HG03558 (cell line): Measurements from ENCODE around the gene PIPOX.

ENCODE experiments used
- ATAC-seq: cut with Tn5 transposase; IDR thresholded peaks from one replicate; pipeline ENCODE4 v1.9.1; 2021; ENCODE audit warnings: moderate number of reproducible peaks; ENCODE audit not compliant: unreplicated experiment; ENCODE audit errors: extremely low read depth

PIPOX gene

DNA sequence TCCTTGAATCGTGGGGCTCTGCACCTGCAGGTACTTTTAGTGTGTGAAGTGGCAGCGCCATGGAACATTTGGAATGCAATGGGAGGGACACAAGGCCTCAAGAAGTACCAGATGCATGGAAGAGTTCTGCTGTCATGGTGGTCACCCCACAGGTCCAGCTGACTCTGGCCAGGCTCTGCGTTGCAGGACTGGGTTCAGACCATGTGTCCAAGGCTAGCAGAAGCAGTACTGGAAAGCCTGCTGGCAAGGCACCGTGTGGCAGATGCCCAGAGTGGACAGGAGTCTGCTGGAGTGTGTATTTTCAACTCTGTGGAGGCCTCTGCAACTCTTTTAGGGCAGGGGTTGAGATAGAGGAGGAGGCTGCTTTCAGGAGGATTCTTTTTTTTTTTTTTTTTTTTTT is 2.1 kb downstream of the PIPOX start:
- ATAC-seq, result no peak

DNA sequence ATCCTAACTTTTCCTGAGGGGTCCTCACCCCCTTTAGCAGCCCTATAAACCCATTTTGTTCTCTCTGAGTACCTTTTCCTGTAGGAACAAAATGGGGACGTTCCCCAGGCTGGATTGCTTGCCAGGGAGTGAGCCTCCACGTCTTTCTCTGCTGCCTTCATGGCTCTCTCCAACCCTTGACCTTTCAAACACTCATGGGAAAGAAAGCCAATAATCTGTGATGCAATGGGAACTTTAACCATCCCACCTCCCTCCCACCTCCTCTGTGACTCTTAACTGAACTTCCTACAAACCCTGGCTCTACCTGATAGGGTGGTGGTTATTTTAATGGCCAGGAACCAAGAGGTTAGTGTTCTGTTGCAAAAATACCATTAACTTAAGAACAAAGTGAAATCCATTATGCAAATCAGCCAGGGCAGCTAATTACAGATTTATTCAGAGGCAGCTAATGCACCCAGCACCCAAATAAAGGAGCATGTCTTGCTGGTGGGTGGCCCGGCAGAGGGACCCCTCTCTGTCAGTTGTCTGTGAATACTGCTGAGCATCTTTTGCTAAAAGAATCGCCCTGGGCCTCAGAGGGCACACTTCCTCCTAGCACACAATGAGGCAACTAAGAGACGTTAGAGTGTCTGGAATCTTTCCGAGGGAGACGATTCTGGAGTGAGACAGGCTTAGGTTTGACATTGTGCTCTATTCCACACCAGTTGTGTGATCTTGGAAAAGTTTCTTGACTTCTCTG is 3.0 kb downstream of the PIPOX start:
- no peak for ATAC-seq

DNA sequence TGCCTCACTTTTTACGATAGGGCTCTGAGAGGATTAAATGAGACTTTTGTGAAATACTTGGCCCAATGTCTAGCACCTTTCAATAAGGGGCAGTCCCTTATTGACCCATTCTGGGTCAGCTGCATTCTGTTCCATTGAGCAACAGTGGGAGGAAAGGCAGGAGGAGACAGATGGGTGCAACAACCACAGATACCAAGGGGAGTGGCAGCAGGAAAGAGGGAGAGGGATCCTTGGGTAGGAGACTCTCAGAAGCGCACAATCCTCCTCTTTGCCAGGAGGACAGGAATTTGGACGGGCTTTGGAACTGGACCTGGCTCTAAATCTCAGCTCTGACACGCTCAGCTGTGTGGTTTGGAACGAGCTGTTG is 3.5 kb downstream of the PIPOX start:
- no peak for ATAC-seq

DNA sequence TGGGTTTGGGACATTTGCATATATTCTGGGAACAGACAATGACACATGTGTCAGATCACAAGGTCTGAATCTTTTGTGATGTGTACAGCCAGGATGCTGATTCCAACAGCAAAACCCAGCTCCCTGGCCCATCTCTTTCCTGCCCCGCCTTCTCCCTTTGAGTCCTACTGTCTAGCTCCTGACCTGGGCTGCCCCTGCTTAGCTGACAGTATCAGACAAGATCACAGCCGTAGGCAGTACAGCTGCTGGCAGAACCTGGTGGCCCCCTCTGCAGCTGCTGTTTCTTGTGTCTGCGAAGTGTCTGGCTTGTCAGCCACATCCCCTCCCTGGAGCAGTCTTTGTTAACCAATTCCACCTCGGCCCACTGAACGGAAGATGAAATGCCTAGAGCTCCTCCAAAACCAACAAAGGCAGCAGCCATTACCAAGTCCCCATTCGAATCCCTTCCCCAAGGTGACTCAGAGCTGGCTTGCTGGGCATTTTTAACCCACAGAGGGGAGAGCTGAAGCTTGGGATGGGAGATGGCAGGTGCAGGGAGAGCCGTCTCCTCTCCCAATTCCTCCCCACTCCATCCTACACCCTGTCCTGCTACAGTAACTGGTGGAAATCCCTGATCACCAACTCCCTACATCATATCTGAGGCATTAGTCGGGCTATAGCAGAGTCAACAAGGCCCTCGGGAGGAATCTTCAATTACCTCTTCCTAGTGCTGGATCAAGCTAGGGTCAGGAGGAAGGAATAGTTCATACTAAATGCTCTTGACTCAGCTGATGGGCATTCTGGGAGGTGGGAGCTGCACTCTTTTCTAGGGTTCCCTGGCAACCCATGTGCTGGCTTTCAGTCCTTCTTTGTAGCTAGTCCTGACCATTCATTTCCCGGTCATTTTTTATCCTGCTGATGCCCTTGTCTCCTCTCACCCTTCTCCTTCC is 5.8 kb downstream of the PIPOX start:
- no peak for ATAC-seq

DNA sequence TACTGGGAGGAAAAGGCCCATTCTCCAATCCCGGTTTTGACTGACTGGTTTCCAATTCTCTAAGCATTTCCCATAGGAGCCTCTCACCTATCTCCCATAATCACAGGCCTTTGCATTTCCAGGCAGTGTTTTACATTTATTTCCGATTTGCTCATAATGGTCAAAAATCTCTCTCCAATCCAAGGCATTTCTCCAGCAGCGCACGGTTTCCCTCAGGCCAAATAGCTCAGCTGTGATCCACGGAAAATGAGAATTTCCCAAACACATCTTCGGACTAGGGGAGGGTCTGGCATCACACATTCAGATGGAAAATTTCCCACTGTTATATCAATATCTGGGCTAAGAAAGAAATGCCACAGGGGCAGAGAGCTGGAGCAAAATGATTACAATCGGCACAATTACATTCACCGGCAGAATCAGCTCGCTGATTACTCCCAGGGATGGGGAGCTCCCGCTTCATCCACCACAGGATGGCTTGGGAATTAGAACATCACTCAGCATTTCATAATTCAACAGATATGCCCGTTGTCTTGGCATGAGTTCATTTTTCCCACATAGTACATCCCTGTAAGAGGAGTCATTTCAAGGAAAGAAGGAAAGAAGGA is 6.7 kb downstream of the PIPOX start:
- ATAC-seq, result no peak

DNA sequence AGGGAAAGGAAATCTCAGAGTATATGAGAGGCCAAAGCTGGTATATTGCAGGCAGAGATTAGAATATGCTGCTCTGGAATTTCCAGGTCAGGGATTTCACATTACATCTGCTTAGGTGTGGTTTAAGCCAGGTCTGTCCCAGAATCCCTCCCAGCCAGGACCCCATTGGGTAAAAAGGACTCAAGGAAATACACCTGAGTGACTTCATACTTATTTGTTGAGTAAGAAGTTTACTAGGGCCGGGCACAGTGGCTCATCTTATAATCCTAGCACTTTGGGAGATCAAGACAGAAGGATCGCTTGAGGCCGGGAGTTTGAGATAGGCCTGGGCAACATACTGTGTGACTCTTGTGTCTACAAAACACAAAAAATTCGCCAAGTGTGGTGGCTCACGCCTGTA is 7.2 kb downstream of the PIPOX start:
- ATAC-seq, result no peak

DNA sequence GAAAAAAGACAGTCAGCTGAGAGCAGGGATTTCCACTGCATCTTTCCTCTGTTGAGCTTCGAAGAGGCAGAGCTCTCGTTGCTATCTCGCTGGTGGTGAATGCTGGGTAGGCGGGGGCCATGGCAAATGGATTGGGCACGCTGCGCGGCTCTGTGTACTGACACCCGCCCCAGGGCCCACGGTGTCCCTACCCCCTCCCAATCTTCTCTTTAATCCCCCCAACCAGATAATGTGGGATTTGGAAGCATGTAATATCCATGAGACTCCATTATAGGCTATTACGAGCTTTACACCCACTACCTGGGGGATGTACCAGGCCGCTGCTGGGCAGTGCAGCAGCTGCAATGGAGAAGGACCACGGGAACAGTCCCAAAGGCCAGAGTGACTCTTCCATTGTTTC is 8.3 kb downstream of the PIPOX start:
- no peak for ATAC-seq

DNA sequence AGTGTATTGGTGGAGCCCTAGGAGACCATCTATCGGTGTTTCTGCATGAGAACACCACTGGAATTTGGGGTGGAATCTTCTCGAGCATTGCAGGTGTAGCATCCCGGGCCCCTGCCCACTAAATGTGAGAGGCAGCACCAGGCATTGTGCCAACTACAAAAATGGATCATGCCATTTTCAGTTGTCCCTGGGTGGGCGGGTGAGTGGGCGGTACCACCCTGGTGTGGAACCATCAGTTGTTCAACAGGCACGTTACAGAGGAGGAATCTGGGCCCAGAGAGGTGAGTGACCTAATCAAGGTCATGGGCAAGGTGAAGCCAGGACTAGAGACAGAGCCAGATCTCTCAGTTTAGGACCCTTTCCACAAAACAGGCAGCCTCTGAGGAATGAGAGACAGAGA is 8.8 kb downstream of the PIPOX start:
- ATAC-seq, result no peak

DNA sequence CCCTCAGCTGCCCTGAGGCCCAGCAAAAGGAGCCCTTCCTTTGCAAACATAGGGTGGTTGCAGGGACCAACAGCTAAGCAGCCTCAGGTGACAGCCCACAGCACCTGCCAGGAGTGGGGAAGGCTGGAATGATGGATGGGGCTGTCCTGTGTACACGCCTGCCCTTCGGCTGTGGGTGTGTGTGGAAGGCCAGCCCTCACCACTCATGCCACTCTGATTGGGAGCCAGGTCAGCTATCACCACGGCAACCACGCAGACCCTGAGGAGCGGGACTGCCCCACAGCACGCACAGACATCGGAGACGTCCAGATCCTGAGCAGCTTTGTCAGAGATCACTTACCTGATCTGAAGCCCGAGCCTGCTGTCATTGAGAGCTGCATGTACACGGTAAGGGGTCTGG is 11.9 kb downstream of the PIPOX start:
- ATAC-seq, result no peak

DNA sequence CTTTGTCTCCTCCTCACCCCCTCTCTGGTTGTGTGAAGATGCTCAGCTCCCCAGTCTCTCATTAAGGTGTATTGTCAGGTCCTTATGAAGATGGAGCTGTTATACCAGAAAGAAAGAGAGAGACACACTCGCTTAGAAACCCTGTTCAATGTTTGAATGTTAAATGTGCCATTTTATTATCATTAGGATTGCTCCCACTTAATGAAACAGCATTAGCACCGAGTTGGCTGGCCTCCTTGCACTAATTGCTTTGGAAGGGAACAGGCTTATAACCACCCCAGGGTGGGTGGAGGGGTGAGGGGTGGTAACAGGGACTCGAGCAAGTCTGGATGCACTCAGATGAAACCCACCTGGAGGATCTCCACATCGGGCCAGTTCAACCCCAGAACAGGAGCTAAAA is 14.4 kb downstream of the PIPOX start:
- no peak for ATAC-seq

DNA sequence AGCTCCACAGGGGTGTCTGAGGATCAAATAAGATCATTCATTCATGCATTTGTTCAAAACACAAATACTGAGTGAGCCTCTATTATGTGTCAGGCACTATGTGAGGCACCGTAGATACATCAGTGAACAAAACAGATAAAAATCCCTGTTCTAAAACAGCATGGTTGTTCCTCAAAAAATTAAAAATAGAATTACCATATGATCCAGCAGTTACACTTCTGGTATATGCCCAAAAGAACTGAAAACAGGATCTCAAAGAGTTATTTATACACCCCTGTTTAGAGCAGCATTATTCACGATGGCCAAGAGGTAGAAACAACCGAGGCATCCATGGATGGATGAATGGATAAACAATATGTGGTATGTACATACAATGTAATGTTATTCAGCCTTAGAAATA is 15.4 kb downstream of the PIPOX start:
- ATAC-seq, result no peak

DNA sequence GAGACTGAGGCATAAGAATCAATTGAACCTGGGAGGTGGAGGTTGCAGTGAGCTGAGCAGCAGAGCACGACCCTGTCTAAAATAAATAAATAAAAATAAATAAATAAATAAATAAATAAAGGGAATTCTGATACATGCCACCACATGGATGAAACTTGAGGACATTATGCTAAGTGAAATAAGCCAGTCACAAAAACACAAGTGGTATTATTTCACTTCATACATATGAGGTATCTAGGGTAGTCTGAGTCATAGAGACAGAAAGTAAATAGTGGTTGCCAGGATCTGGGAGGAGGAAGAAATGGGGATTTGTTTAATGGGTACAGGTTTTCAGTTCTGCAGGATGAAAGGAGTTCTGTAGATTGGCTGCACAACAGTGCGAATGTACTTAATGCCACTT is 16.3 kb downstream of the PIPOX start:
- ATAC-seq, result no peak

DNA sequence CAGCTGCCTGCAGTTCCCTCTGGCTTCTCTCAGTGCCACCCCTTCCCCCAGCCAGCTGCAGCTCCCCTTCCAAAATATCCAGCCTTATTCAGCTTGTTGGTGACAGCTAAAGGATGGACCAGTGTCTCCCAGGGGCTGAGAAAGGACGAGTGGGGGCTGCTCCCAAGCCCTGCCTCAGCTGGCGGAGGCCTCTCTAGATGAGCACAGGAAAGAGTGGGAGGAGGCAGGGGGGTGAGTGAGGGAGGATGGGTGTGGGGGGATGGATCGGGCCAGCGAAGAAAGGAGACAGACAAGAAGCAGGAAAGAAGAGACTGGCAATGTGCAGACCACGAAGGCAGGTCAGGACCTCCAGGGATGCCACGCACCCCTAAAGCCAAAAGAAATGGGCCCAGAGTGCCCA is 17.5 kb downstream of the PIPOX start:
- ATAC-seq, result no peak

DNA sequence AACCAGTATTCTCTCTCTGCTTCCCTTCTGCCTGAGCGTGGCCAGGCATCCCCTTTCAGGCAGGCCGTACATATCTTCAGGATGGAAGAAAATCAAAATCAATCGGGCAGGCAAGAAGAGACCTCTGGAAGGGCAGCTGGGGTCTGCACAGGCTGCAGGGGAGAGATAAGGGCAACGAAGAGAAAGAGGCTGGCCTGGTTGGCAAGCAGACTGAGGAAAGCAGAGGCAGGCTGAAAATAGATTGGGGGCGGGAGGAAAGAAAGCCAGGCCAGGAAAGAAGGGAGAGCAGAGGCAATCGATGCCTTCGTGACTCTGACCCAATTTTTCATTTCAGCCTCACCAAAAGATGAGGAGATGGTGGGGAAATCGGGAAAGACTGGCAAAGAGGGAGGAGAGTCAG is 18.1 kb downstream of the PIPOX start:
- no peak for ATAC-seq

DNA sequence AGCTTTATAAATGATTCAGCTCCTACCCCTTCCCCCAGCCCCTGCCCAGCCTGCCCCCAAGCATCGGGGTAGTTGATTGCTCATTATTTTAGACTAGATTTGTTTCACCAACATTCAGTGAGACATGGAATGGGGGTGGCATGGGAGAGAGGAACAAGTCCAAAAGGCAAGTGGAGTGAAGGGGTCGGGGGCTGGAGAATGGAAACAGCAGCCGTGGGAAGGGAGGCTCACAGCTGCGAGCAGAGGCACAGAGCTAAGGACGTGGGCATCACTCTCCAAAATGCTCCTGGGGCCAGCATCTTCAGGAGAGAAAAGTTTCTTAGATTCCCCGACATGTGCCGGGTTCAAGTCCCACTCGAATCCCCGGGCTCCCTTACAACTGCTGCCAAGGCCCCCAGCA is 19.3 kb downstream of the PIPOX start:
- no peak for ATAC-seq

DNA sequence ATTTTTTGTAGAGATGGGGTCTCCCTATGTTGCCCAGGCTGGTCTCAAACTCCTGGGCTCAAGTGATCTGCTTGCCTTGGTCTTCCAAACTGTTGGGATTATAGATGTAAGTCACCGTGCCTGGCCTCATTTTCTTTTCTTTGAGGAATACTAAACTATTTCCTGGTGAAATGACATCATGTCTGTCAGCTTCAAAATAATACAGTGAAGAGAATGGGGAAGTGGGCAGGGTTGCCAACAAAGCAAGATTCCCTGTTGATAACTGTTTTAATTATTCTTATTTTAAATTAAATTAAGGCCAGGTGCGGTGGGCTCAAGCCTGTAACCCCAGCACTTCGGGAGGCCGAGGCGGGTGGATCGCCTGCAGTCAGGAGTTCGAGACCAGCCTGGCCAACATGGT is 21.1 kb downstream of the PIPOX start:
- no peak for ATAC-seq

DNA sequence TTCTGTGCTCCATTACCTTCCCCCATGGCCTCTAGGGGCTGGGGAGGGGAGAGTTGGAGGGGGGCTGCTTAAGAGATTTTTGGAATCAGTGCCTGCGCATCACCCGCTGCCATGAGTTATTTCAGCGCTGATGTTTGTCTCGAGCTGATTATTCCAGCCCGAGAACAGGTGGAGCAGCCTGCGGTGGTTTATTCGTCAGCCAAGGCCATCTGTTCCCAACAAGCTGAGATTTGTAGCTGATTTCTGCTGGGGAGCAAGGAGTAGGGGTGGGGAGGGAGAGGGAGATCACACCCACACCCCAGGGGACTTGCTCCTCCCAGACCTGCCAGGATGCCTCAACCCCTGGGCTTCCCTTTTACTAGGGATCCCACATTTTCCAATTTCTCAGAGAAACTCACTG is 23.1 kb downstream of the PIPOX start:
- ATAC-seq, result no peak

DNA sequence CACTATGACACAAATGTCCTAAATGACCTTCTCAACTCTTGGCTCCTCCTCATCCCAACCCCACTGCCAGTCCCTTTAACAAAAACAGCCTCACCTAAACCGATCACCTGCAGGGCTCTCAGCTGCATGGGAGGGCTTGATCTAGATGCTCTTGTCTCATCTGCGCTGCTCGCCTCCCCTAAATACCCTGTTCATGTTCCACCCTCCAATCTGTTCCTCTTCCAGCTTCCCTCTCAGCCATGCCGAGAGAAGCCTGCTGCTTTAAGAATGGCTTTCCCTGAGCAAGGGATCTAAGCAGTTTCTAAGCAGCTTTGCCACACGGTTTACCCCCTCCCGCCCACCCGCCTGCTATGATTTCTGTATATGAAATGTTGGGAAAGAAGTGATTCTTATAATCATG is 23.7 kb downstream of the PIPOX start:
- ATAC-seq, result no peak

DNA sequence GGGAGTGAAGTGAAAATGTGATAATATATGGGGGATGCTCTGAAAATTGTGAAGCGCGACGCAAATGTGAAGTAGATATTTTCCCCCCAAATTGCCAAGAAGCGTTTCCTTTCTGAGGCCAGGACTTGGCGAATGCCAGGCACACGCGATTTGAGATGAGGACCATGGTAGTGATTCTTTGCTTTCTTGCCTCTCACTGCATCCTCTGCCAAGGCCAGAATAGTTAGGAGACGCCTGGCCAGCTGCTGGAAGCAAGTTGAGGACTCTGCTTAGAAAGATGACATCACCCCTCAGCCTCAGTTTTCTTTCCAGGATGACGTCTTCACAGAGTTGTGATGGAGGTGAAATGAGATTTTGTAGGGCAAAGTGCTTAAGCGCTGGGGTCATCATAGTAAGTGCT is 25.9 kb downstream of the PIPOX start:
- no peak for ATAC-seq

DNA sequence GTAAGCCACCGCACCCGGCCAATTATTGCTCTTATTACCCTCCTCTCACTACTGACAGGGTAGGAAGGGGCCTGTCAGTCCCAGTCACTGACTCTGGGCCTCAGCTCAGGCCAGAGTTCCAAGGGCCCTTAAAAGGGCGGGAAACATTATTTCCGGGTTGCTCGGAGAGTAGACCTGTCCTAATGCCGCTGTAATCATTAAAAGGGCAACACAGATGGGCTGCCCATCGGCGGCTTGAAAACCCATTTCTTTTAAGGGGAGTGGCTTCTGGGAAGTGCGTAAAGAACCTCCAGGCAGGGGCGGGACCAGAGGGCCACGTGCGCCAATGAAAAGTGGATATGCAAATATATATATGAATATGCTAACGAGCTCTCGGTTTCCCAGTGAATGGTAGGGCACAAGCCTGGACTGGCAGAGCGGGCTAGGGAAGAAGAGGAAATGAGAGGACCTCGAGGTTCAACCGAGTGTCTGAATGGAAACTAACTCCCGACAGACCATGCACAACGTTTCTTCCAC is 26.6 kb downstream of the PIPOX start:
- no peak for ATAC-seq

DNA sequence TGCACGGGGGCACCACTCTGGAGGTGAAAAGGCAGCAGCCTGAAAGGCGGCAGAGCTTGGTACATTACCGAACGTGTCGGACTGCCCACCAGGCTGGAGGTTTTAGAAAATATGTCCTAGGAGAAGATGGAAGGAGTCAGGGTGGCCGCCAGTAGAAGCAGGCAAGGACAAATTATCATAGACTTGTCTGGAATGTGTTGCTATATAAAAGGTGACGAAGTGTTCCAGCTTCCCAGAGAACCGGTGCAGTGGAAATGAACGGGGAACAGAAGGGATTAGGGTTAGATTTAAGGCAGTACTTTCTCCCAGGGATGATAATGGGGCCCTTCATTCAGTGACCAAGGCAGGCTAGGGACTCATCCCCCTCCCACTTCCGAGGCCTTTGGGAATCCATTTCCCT is 27.4 kb downstream of the PIPOX start:
- ATAC-seq, result no peak
